Measurements from ENCODE around the gene TAS1R3. TPM values are rescaled to one million over a fixed set of nuclear protein-coding genes. Genes with fewer than 3 reads are reported as not detected.

The TAS1R3 gene
- total RNA-seq, 1 donor from 2014 or later: 0.65 TPM

GRCh38 chr1:1310476-1311053 is 20.5 kb upstream of the TAS1R3 start:
- no peaks in the 10 kb centered on the region for H3K27me3 ChIP-seq (ENCODE audit: low read depth)
- no peak for DNase-seq
- ATAC-seq: no peak
- H3K4me1 ChIP-seq: peaks cover 28% of the 10 kb centered on the region
- no peak overlapping the region for H3K4me3 ChIP-seq
- H3K36me3 ChIP-seq: peaks cover 59% of the 10 kb centered on the region
- no peak overlapping the region for H3K27ac ChIP-seq
- no peaks in the 10 kb centered on the region for H3K9me3 ChIP-seq
- intact Hi-C loops (cut with DNase I): no loop called here
- no peak for TF ChIP-seq CTCF (IDR thresholded peaks at IDR 0.05)

GRCh38 chr1:1311107-1312104 is 19.7 kb upstream of the TAS1R3 start:
- intact Hi-C loops (cut with DNase I): no loop called here
- no peaks in the 10 kb centered on the region for H3K27me3 ChIP-seq (ENCODE audit: low read depth)
- H3K9me3 ChIP-seq: no peaks in the 10 kb centered on the region
- H3K4me3 ChIP-seq: no peak overlapping the region
- ATAC-seq (no peak), DNase-seq (no peak)
- peaks cover 65% of the 10 kb centered on the region for H3K36me3 ChIP-seq
- no peak for TF ChIP-seq CTCF (IDR thresholded peaks at IDR 0.05)
- peaks cover 19% of the 10 kb centered on the region for H3K4me1 ChIP-seq
- no peak overlapping the region for H3K27ac ChIP-seq

GRCh38 chr1:1312450-1313314 is 18.4 kb upstream of the TAS1R3 start:
- Histone ChIP-seq H3K4me3 (no peak overlapping the region), H3K27me3 (ENCODE audit: low read depth) (no peaks in the 10 kb centered on the region), H3K27ac (no peak overlapping the region), H3K9me3 (no peaks in the 10 kb centered on the region), H3K4me1 (peaks cover 12% of the 10 kb centered on the region), H3K36me3 (peaks cover 75% of the 10 kb centered on the region)
- DNase-seq (no peak), ATAC-seq (no peak)
- intact Hi-C loops (cut with DNase I): no loop called here
- TF ChIP-seq CTCF (IDR thresholded peaks at IDR 0.05): no peak

GRCh38 chr1:1313500-1314236 is 17.4 kb upstream of the TAS1R3 start:
- TF ChIP-seq CTCF (IDR thresholded peaks at IDR 0.05): no peak
- Histone ChIP-seq H3K27me3 (ENCODE audit: low read depth) (no peaks in the 10 kb centered on the region), H3K9me3 (no peaks in the 10 kb centered on the region), H3K27ac (no peak overlapping the region), H3K36me3 (peaks cover 80% of the 10 kb centered on the region), H3K4me1 (peaks cover 21% of the 10 kb centered on the region), H3K4me3 (no peak overlapping the region)
- no peak for ATAC-seq
- no peak for DNase-seq
- intact Hi-C loops (cut with DNase I): no loop called here

- H3K4me3 ChIP-seq: no peak overlapping the region
- intact Hi-C loops (cut with DNase I): no loop called here
- H3K27ac ChIP-seq: no peak overlapping the region
- H3K4me1 ChIP-seq: peaks cover 22% of the 10 kb centered on the region
- no peak for TF ChIP-seq CTCF (IDR thresholded peaks at IDR 0.05)
- no peaks in the 10 kb centered on the region for H3K27me3 ChIP-seq (ENCODE audit: low read depth)
- peaks cover 86% of the 10 kb centered on the region for H3K36me3 ChIP-seq
- H3K9me3 ChIP-seq: no peaks in the 10 kb centered on the region
- DNase-seq: no peak
- ATAC-seq: no peak
Observed at GRCh38 chr1:1314237-1314586, 16.9 kb upstream of the TAS1R3 start.
